GM04503 (cell line): Measurements from ENCODE around the gene CLHC1.

Source experiments
- DNase-seq: peaks from one replicate; pipeline ENCODE4 v3.0.0-alpha.2; 2012; ENCODE audit warnings: low read depth

The CLHC1 gene

GRCh38 chr2:55169359-55169758 lies 62.7 kb downstream of the CLHC1 start:
- DNase-seq, result no peak

GRCh38 chr2:55168221-55169154 lies 63.6 kb downstream of the CLHC1 start:
- DNase-seq, result peak; percentile 42

- DNase-seq, result peak; percentile 50
These were observed 66.5 kb downstream of the CLHC1 start for GRCh38 chr2:55165626-55166025.

GRCh38 chr2:55164534-55165480 lies 67.3 kb downstream of the CLHC1 start:
- no peak for DNase-seq

GRCh38 chr2:55163941-55164390 lies 68.1 kb downstream of the CLHC1 start:
- no peak for DNase-seq

GRCh38 chr2:55163274-55163721 lies 68.8 kb downstream of the CLHC1 start:
- DNase-seq, result peak; percentile 78

- DNase-seq, result no peak
These were observed 69.6 kb downstream of the CLHC1 start for GRCh38 chr2:55162284-55163006.

- peak; percentile 48 for DNase-seq
These were observed 70.5 kb downstream of the CLHC1 start for GRCh38 chr2:55161295-55162210.

- no peak for DNase-seq
These were observed 71.7 kb downstream of the CLHC1 start for GRCh38 chr2:55160422-55160821.

GRCh38 chr2:55159752-55160151 lies 72.3 kb downstream of the CLHC1 start:
- no peak for DNase-seq

GRCh38 chr2:55159037-55159651 lies 72.9 kb downstream of the CLHC1 start:
- no peak for DNase-seq

- no peak for DNase-seq
These were observed 73.8 kb downstream of the CLHC1 start for GRCh38 chr2:55158111-55158814.

GRCh38 chr2:55157474-55157884 lies 74.6 kb downstream of the CLHC1 start:
- peak; percentile 42 for DNase-seq

- DNase-seq, result no peak
These were observed 75.1 kb downstream of the CLHC1 start for GRCh38 chr2:55156984-55157383.

GRCh38 chr2:55156326-55156725 lies 75.8 kb downstream of the CLHC1 start:
- peak; percentile 45 for DNase-seq

- peak; percentile 80 for DNase-seq
These were observed 76.3 kb downstream of the CLHC1 start for GRCh38 chr2:55155764-55156281.

GRCh38 chr2:55155206-55155605 lies 76.9 kb downstream of the CLHC1 start:
- DNase-seq, result no peak

GRCh38 chr2:55154525-55155030 lies 77.5 kb downstream of the CLHC1 start:
- no peak for DNase-seq
